K562 (cell line): ENCODE results near the gene NCOR2. TPM values are rescaled to one million over a fixed set of nuclear protein-coding genes. Genes with fewer than 3 reads are reported as not detected.

Experiments
- ARHGAP35 ChIP-seq: fragments of 450-650 bp; IDR thresholded peaks from 2 replicates; pipeline ENCODE4 v1.6.1; 2018; ENCODE audit not compliant: partially characterized antibody
- ASH1L ChIP-seq: fragments of 450-650 bp; IDR thresholded peaks from 2 replicates; pipeline ENCODE4 v1.6.1; 2018; ENCODE audit warnings: borderline replicate concordance, mild to moderate bottlenecking, low read depth; ENCODE audit not compliant: partially characterized antibody
- CBX3 ChIP-seq, 2 experiments: IDR thresholded peaks; 1 replicate in 1 of 2; 2 replicates in 1 of 2; pipeline ENCODE4 v1.6.1; 2012; ENCODE audit warnings: inconsistent platforms in 2 of 2, low read length in 2 of 2, borderline replicate concordance in 1 of 2, control low read depth in 1 of 2
- CBX5 ChIP-seq: IDR thresholded peaks from 2 replicates; pipeline ENCODE4 v1.6.1; 2014; ENCODE audit warnings: low read depth, borderline replicate concordance
- CC2D1A ChIP-seq: fragments of 450-650 bp; IDR thresholded peaks from 2 replicates; pipeline ENCODE4 v1.6.1; 2017; ENCODE audit warnings: mild to moderate bottlenecking
- CTBP1 ChIP-seq: fragments of 450-650 bp; IDR thresholded peaks from 2 replicates; pipeline ENCODE4 v1.6.1; 2016; ENCODE audit warnings: borderline replicate concordance
- FOXM1 ChIP-seq, 2 experiments: fragments of 450-650 bp in 1 of 2; sonication (generic) in 1 of 2; formaldehyde crosslinking in 1 of 2; IDR thresholded peaks; 2 replicates each; pipeline versions ENCODE4 v1.6.1 to v1.9.0; 2017 to 2022; ENCODE audit warnings: low read depth in 2 of 2, mild to moderate bottlenecking in 2 of 2, missing genetic modification reagents in 1 of 2, moderate library complexity in 1 of 2
- KAT2B ChIP-seq: IDR thresholded peaks from one replicate; pipeline ENCODE4 v1.6.1; 2012; ENCODE audit warnings: low read depth, mild to moderate bottlenecking, control low read depth, inconsistent platforms, low read length, moderate library complexity
- KDM1A ChIP-seq, 2 experiments: fragments of 450-650 bp; IDR thresholded peaks; 2 replicates each; pipeline ENCODE4 v1.6.1; 2016; ENCODE audit warnings: mild to moderate bottlenecking in 2 of 2
- KHSRP ChIP-seq: fragments of 450-650 bp; IDR thresholded peaks from 2 replicates; pipeline ENCODE4 v1.6.1; 2017
- NFIC ChIP-seq: fragments of 450-650 bp; IDR thresholded peaks from 2 replicates; pipeline ENCODE4 v1.6.1; 2017; ENCODE audit warnings: mild to moderate bottlenecking, inconsistent platforms
- SIN3A ChIP-seq, 2 experiments: fragments of 150-350 bp in 1 of 2; IDR thresholded peaks; 2 replicates each; pipeline ENCODE4 v1.6.1; 2011 to 2016; ENCODE audit warnings: borderline replicate concordance in 2 of 2, low read depth in 2 of 2, low read length in 2 of 2, mild to moderate bottlenecking in 2 of 2, moderate library complexity in 2 of 2; ENCODE audit not compliant: control insufficient read depth in 1 of 2
- SP2 ChIP-seq: IDR thresholded peaks from 2 replicates; pipeline ENCODE4 v1.6.1; 2011; ENCODE audit warnings: mild to moderate bottlenecking, low read depth, low read length, moderate library complexity; ENCODE audit not compliant: poor library complexity, severe bottlenecking; ENCODE audit errors: extremely low read depth
- SRSF1 ChIP-seq: fragments of 200-400 bp; formaldehyde crosslinking; IDR thresholded peaks from 2 replicates; pipeline ENCODE4 v1.6.1; 2017; ENCODE audit warnings: mild to moderate bottlenecking, low read depth, low read length, moderate library complexity
- STAG1 ChIP-seq: sonication (generic); formaldehyde crosslinking; IDR thresholded peaks from 2 replicates; pipeline ENCODE4 v1.5.0; 2020; ENCODE audit warnings: missing genetic modification reagents, borderline replicate concordance
- TBP ChIP-seq: optimal IDR thresholded peaks from 2 replicates; pipeline ENCODE3; 2011; ENCODE audit warnings: low read depth, low read length, improper control_type of control experiment
- ZNF436 ChIP-seq: fragments of 250-450, 450-650 bp; sonication (Bioruptor Pico); formaldehyde crosslinking; IDR thresholded peaks from 2 replicates; pipeline ENCODE4 v1.7.0; 2020; ENCODE audit warnings: mild to moderate bottlenecking
- ZNF57 ChIP-seq: fragments of 450-650 bp; formaldehyde crosslinking; IDR thresholded peaks from 2 replicates; pipeline ENCODE4 v1.4.0; 2020; ENCODE audit warnings: mild to moderate bottlenecking, moderate library complexity
- ZNF707 ChIP-seq: fragments of 250-450 bp; sonication (Bioruptor Pico); conservative IDR thresholded peaks from 2 replicates; pipeline ENCODE4 v1.8.0; 2022; ENCODE audit warnings: inconsistent platforms, mild to moderate bottlenecking, moderate library complexity
- ZNF717 ChIP-seq: fragments of 250-450 bp; sonication (Bioruptor Pico); IDR thresholded peaks from 2 replicates; pipeline ENCODE4 v1.5.0; 2021
- ZNF766 ChIP-seq: fragments of 200-800 bp; sonication (Bioruptor generic); conservative IDR thresholded peaks from 2 replicates; pipeline ENCODE4 v1.6.1; 2016; ENCODE audit warnings: missing genetic modification characterization, missing compliant biosample characterization
- polyA plus RNA-seq, 8 experiments: library from polyadenylated mRNA; depleted of rRNA in 4 of 8; stranded (reverse) in 5 of 8; unstranded in 3 of 8; fragments of >200 nt; fragmentation: Nextera tagmentation in 2 of 8; fragmentation: Illumina TruSeq in 1 of 8; extraction: Ambion mirVana in 2 of 8; extraction: Trizol in 1 of 8; gene quantifications; 2 replicates each; pipeline versions ENCODE4 v1.2.1 to v1.2.3, GENCODE V29; 2011 to 2014; ENCODE audit warnings: inconsistent platforms in 1 of 8, missing spikeins in 1 of 8
- total RNA-seq, 7 experiments: library from RNA; depleted of rRNA in 6 of 7; stranded (reverse); fragments of >200 nt in 6 of 7; fragmentation: Illumina TruSeq in 2 of 7; extraction: Trizol in 2 of 7; gene quantifications; 2 replicates each; pipeline versions ENCODE4 v1.2.1 to v1.2.3, GENCODE V29; 2011 to 2021; ENCODE audit warnings: low replicate concordance in 1 of 7
- TF ChIP-seq, protein P1 (sequence below): fragments of 250-450 bp; sonication (Bioruptor Pico); IDR thresholded peaks from 2 replicates; pipeline ENCODE4 v1.8.0; 2022; ENCODE audit warnings: inconsistent platforms
- TF ChIP-seq, protein P2 (sequence below): fragments of 150-350 bp; conservative IDR thresholded peaks from 2 replicates; pipeline ENCODE4 v1.6.1; 2014; ENCODE audit warnings: low read length

The NCOR2 gene
- total and polyA plus RNA-seq, 9 of the 15 experiments (the other 6 are each of a cell fraction or from before 2014, with no cell fraction given) = 0.18 to 126 (median 8.4) TPM

DNA sequence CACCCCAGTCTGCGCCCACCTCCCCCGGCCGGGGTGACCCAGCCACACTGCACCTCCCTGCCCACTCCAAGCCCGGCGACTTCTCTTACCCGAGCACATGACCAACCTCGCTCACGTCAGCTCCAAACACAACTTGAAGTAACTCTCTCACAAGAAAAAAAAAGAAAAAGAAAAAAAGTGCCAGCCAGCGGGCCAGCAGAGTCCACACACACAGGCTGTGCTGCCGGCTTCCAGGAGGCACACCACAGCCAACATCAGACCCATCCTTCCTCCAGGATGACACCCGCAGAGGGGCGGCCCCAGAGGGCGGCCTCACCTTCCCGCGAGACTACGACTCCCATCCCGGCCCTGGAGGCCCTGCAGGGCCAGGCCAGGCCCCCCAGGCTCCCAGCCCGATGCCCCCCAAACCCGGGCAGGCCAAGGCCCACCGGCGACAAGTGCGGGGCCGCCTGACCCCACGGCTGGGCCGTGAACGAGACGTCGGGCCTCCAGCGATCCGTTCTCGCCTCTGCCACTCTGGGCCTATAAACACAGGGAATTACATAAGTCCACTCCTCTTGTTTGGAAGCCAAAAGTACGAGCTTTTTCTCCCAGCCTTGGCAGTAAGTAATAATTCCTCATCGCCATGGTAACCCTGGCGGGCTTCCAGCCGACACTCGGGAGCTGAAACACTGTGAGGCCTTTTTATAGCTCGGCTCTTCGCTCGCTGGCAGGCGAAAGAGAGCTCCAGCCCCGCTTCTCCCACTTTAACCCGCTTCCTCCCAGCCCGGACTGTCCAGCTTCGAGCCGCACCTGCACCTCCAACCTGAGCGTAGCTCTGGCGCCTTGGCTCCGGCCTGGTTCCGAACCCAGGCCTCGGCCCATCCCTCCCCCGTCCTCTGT, 49.1 kb downstream of the NCOR2 start (continued):
- TF ChIP-seq ASH1L (no peak), CBX3 (IDR thresholded peaks at IDR 0.05; ENCODE audit: borderline replicate concordance in 1 of 2, low read length in 2 of 2) (no peak), ZNF717 (CRISPR knock-in tag) (no peak), ZNF436 (CRISPR knock-in tag) (no peak), ZNF707 (CRISPR knock-in tag) (no peak), SIN3A (IDR thresholded peaks at IDR 0.05; ENCODE audit: borderline replicate concordance in 2 of 2, control insufficient read depth in 1 of 2, low read depth in 2 of 2, low read length in 2 of 2) (no peak), KDM1A (IDR thresholded peaks at IDR 0.05) (no peak), TBP (no peak), CTBP1 (no peak), ARHGAP35 (no peak), SRSF1 (no peak), STAG1 (CRISPR knock-in tag) (no peak), NFIC (peak; percentile 55), SP2 (no peak), FOXM1 (IDR thresholded peaks at IDR 0.05; ENCODE audit: low read depth) (no peak), FOXM1 (CRISPR knock-in tag; IDR thresholded peaks at IDR 0.05; ENCODE audit: low read depth) (no peak), KAT2B (no peak), ZNF766 (CRISPR knock-in tag) (no peak), CBX5 (no peak), ZNF57 (CRISPR knock-in tag) (no peak), KHSRP (no peak), CC2D1A (no peak)
- TF ChIP-seq, protein P1, sequence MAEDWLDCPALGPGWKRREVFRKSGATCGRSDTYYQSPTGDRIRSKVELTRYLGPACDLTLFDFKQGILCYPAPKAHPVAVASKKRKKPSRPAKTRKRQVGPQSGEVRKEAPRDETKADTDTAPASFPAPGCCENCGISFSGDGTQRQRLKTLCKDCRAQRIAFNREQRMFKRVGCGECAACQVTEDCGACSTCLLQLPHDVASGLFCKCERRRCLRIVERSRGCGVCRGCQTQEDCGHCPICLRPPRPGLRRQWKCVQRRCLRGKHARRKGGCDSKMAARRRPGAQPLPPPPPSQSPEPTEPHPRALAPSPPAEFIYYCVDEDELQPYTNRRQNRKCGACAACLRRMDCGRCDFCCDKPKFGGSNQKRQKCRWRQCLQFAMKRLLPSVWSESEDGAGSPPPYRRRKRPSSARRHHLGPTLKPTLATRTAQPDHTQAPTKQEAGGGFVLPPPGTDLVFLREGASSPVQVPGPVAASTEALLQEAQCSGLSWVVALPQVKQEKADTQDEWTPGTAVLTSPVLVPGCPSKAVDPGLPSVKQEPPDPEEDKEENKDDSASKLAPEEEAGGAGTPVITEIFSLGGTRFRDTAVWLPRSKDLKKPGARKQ (CRISPR knock-in tag) = 0 out of 2 replicates have a peak, but pooled peaks have one; percentile 50
- TF ChIP-seq, protein P2, sequence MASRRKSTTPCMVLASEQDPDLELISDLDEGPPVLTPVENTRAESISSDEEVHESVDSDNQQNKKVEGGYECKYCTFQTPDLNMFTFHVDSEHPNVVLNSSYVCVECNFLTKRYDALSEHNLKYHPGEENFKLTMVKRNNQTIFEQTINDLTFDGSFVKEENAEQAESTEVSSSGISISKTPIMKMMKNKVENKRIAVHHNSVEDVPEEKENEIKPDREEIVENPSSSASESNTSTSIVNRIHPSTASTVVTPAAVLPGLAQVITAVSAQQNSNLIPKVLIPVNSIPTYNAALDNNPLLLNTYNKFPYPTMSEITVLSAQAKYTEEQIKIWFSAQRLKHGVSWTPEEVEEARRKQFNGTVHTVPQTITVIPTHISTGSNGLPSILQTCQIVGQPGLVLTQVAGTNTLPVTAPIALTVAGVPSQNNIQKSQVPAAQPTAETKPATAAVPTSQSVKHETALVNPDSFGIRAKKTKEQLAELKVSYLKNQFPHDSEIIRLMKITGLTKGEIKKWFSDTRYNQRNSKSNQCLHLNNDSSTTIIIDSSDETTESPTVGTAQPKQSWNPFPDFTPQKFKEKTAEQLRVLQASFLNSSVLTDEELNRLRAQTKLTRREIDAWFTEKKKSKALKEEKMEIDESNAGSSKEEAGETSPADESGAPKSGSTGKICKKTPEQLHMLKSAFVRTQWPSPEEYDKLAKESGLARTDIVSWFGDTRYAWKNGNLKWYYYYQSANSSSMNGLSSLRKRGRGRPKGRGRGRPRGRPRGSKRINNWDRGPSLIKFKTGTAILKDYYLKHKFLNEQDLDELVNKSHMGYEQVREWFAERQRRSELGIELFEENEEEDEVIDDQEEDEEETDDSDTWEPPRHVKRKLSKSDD = no peak
- TF ChIP-seq, all 486 proteins: peak for 7
